K562 (cell line): ENCODE data around the gene PCSK7.

ENCODE experiments used
- AFF4 ChIP-seq: sonication (generic); formaldehyde crosslinking; IDR thresholded peaks from 2 replicates; pipeline ENCODE4 v1.8.0; 2023; ENCODE audit warnings: mild to moderate bottlenecking, missing genetic modification reagents
- ARID4B ChIP-seq: sonication (generic); formaldehyde crosslinking; IDR thresholded peaks from 2 replicates; pipeline ENCODE4 v1.8.0; 2022; ENCODE audit warnings: mild to moderate bottlenecking, missing genetic modification reagents
- CEBPB ChIP-seq: fragments of 450-650 bp; IDR thresholded peaks from 2 replicates; pipeline ENCODE4 v1.6.1; 2016; ENCODE audit warnings: missing genetic modification characterization, missing compliant biosample characterization
- CTCF ChIP-seq, 3 experiments: IDR thresholded peaks in 2 of 3; conservative IDR thresholded peaks in 1 of 3; 2 replicates each; pipeline ENCODE4 v1.5.1; 2011 to 2012; ENCODE audit warnings: low read length in 3 of 3, mild to moderate bottlenecking in 3 of 3, control low read depth in 2 of 3, improper control_type of control experiment in 1 of 3, inconsistent platforms in 1 of 3, low read depth in 1 of 3, mixed read lengths in 1 of 3, moderate library complexity in 1 of 3; ENCODE audit not compliant: insufficient read depth in 2 of 3
- ELF4 ChIP-seq: fragments of 450-650 bp; formaldehyde crosslinking; IDR thresholded peaks from 2 replicates; pipeline ENCODE4 v1.4.0; 2022; ENCODE audit warnings: missing genetic modification characterization
- GTF2F1 ChIP-seq: IDR thresholded peaks from 2 replicates; pipeline ENCODE4 v1.6.1; 2011; ENCODE audit warnings: low read depth, low read length, improper control_type of control experiment
- POLR2AphosphoS5 ChIP-seq: IDR thresholded peaks from 2 replicates; pipeline ENCODE4 v1.6.1; 2011; ENCODE audit warnings: mild to moderate bottlenecking, low read depth, low read length, moderate library complexity; ENCODE audit not compliant: control insufficient read depth, insufficient read depth
- SPI1 ChIP-seq: IDR thresholded peaks from 2 replicates; pipeline ENCODE4 v1.6.1; 2011; ENCODE audit warnings: low read depth, low read length, control low read depth, borderline replicate concordance
- TFAP4 ChIP-seq: sonication (generic); formaldehyde crosslinking; IDR thresholded peaks from 2 replicates; pipeline ENCODE4 v1.8.0; 2022; ENCODE audit warnings: missing genetic modification reagents, mild to moderate bottlenecking, moderate library complexity, borderline replicate concordance
- USF2 ChIP-seq: sonication (generic); formaldehyde crosslinking; IDR thresholded peaks from 2 replicates; pipeline ENCODE4 v1.5.0; 2020; ENCODE audit warnings: missing genetic modification reagents

- TF ChIP-seq CTCF (IDR thresholded peaks at IDR 0.05 in 2 of 3, conservative IDR thresholded peaks at IDR 0.05 in 1 of 3; ENCODE audit: insufficient read depth in 2 of 3, low read depth in 1 of 3, low read length in 3 of 3): no peak
- TF ChIP-seq ELF4 (CRISPR knock-in tag): no peak
- TF ChIP-seq TFAP4 (CRISPR knock-in tag): no peak
- TF ChIP-seq POLR2AphosphoS5: no peak
- TF ChIP-seq SPI1: no peak
- no peak for TF ChIP-seq ARID4B (CRISPR knock-in tag)
- TF ChIP-seq CEBPB (tag): no peak
- TF ChIP-seq GTF2F1: no peak
- TF ChIP-seq USF2 (CRISPR knock-in tag): no peak
- TF ChIP-seq AFF4 (CRISPR knock-in tag): no peak
Observed at GRCh38 chr11:117259417-117259816, 27.5 kb upstream of the PCSK7 start.
